Nephron (organoid): ENCODE measurements around the gene MEI4.

Experiments
- H3K27ac Mint-ChIP-seq, 3 experiments: 2 replicates each; pipeline ENCODE4 v1.8.0; 2020; ENCODE audit warnings: mixed read lengths in 3 of 3, mild to moderate bottlenecking in 2 of 3, moderate library complexity in 1 of 3
- H3K27me3 Mint-ChIP-seq: 2 replicates; pipeline ENCODE4 v1.8.0; 2021; ENCODE audit warnings: low read depth, mild to moderate bottlenecking, moderate library complexity, mixed read lengths
- H3K36me3 Mint-ChIP-seq: 2 replicates; pipeline ENCODE4 v1.8.0; 2020; ENCODE audit warnings: low read depth, mixed read lengths
- H3K4me1 Mint-ChIP-seq: 2 replicates; pipeline ENCODE4 v1.8.0; 2020; ENCODE audit warnings: mixed read lengths
- H3K4me3 Mint-ChIP-seq, 3 experiments: 2 replicates each; pipeline ENCODE4 v1.8.0; 2020; ENCODE audit warnings: mild to moderate bottlenecking in 3 of 3, mixed read lengths in 3 of 3, moderate library complexity in 2 of 3
- H3K9me3 Mint-ChIP-seq: 2 replicates; pipeline ENCODE4 v1.8.0; 2020; ENCODE audit warnings: mixed read lengths
- CTCF ChIP-seq, 3 experiments: fragments of 200-600 bp; sonication (generic); IDR thresholded peaks; one replicate each; pipeline ENCODE4 v1.5.0; 2021; ENCODE audit warnings: antibody characterized with exemption in 3 of 3; ENCODE audit not compliant: unreplicated experiment in 3 of 3

The MEI4 gene

GRCh38 chr6:77666846-77667245, 14.0 kb downstream of the MEI4 start:
- Mint-ChIP-seq H3K4me1 (no peaks in the 10 kb centered on the region), H3K9me3 (no peaks in the 10 kb centered on the region), H3K27me3 (no peaks in the 10 kb centered on the region), H3K27ac (no peak overlapping the region), H3K36me3 (no peaks in the 10 kb centered on the region), H3K4me3 (no peak overlapping the region)
- TF ChIP-seq CTCF (IDR thresholded peaks at IDR 0.05; ENCODE audit: unreplicated experiment in 3 of 3) = no peak

- H3K27me3 Mint-ChIP-seq = no peaks in the 10 kb centered on the region
- H3K9me3 Mint-ChIP-seq = no peaks in the 10 kb centered on the region
- H3K27ac Mint-ChIP-seq = no peak overlapping the region
- TF ChIP-seq CTCF (IDR thresholded peaks at IDR 0.05; ENCODE audit: unreplicated experiment in 3 of 3) = no peak
- H3K36me3 Mint-ChIP-seq = no peaks in the 10 kb centered on the region
- H3K4me3 Mint-ChIP-seq = no peak overlapping the region
- H3K4me1 Mint-ChIP-seq = no peaks in the 10 kb centered on the region
Measured at GRCh38 chr6:77669913-77670312, 17.1 kb downstream of the MEI4 start.

- Mint-ChIP-seq H3K4me1 (no peaks in the 10 kb centered on the region), H3K27ac (no peak overlapping the region)
Measured at GRCh38 chr6:77674211-77674610, 21.4 kb downstream of the MEI4 start.

GRCh38 chr6:77678048-77678447, 25.2 kb downstream of the MEI4 start:
- no peak for TF ChIP-seq CTCF (IDR thresholded peaks at IDR 0.05; ENCODE audit: unreplicated experiment in 3 of 3)
- Mint-ChIP-seq H3K9me3 (no peaks in the 10 kb centered on the region), H3K27me3 (no peaks in the 10 kb centered on the region), H3K27ac (peak overlapping the region in 1 of 3 experiments; percentile 22), H3K4me3 (no peak overlapping the region), H3K4me1 (no peaks in the 10 kb centered on the region), H3K36me3 (no peaks in the 10 kb centered on the region)

More at GRCh38 chr6:77674211-77674610, 21.4 kb downstream of the MEI4 start:
- H3K4me3 Mint-ChIP-seq = no peak overlapping the region
- H3K36me3 Mint-ChIP-seq = no peaks in the 10 kb centered on the region
- H3K27me3 Mint-ChIP-seq = no peaks in the 10 kb centered on the region
- no peaks in the 10 kb centered on the region for H3K9me3 Mint-ChIP-seq
- no peak for TF ChIP-seq CTCF (IDR thresholded peaks at IDR 0.05; ENCODE audit: unreplicated experiment in 3 of 3)

- no peak overlapping the region for H3K27ac Mint-ChIP-seq
- no peaks in the 10 kb centered on the region for H3K36me3 Mint-ChIP-seq
- no peak overlapping the region for H3K4me3 Mint-ChIP-seq
- no peaks in the 10 kb centered on the region for H3K4me1 Mint-ChIP-seq
- TF ChIP-seq CTCF (IDR thresholded peaks at IDR 0.05; ENCODE audit: unreplicated experiment in 3 of 3) = no peak
- H3K9me3 Mint-ChIP-seq = no peaks in the 10 kb centered on the region
- no peaks in the 10 kb centered on the region for H3K27me3 Mint-ChIP-seq
Measured at GRCh38 chr6:77683515-77683914, 30.7 kb downstream of the MEI4 start.

GRCh38 chr6:77686931-77687330, 34.1 kb downstream of the MEI4 start:
- Mint-ChIP-seq H3K4me3 (no peak overlapping the region), H3K27ac (no peak overlapping the region), H3K4me1 (no peaks in the 10 kb centered on the region), H3K9me3 (no peaks in the 10 kb centered on the region), H3K36me3 (no peaks in the 10 kb centered on the region), H3K27me3 (no peaks in the 10 kb centered on the region)
- TF ChIP-seq CTCF (IDR thresholded peaks at IDR 0.05; ENCODE audit: unreplicated experiment in 3 of 3) = no peak
